ENCODE measurements around the gene LY6G6C.

Gene LY6G6C

GRCh38 chr6:31721351-31722020 is at the start of gene LY6G6C:
TSS of gene LY6G6C (minus strand) at chr6:31721746. CDS start at chr6:31721679, 67 bp downstream.
- DNase-seq = no peak

- DNase-seq = no peak
Observed at GRCh38 chr6:31770860-31771259, 49.3 kb upstream of the LY6G6C start.

GRCh38 chr6:31769684-31770371 is 48.3 kb upstream of the LY6G6C start:
- DNase-seq = peak in 1 of 14 donors; percentile 17

- DNase-seq = no peak
Observed at GRCh38 chr6:31768363-31769257, 47.1 kb upstream of the LY6G6C start.

GRCh38 chr6:31767096-31767645 is 45.6 kb upstream of the LY6G6C start:
- no peak for DNase-seq

- peak in 1 of 14 donors; percentile 12 for DNase-seq
Observed at GRCh38 chr6:31765910-31766794, 44.6 kb upstream of the LY6G6C start.

GRCh38 chr6:31765559-31765909 is 44.0 kb upstream of the LY6G6C start:
- DNase-seq = no peak

- DNase-seq = no peak
Observed at GRCh38 chr6:31764198-31764597, 42.7 kb upstream of the LY6G6C start.

GRCh38 chr6:31763619-31763940 is 42.0 kb upstream of the LY6G6C start:
- DNase-seq = no peak

GRCh38 chr6:31762878-31763618 is 41.5 kb upstream of the LY6G6C start:
- no peak for DNase-seq

- no peak for DNase-seq
Observed at GRCh38 chr6:31762356-31762755, 40.8 kb upstream of the LY6G6C start, which contains the start of gene SAPCD1. TSS of gene SAPCD1 (plus strand) at chr6:31762656. CDS start at chr6:31763055, 399 bp downstream.

- no peak for DNase-seq
Observed at GRCh38 chr6:31761343-31761742, 39.8 kb upstream of the LY6G6C start.

- no peak for DNase-seq
Observed at GRCh38 chr6:31760790-31761189, 39.2 kb upstream of the LY6G6C start.

GRCh38 chr6:31758281-31758680 is 36.7 kb upstream of the LY6G6C start:
- DNase-seq = no peak

- DNase-seq = no peak
Observed at GRCh38 chr6:31752739-31753319, 31.3 kb upstream of the LY6G6C start.

- DNase-seq = no peak
Observed at GRCh38 chr6:31750411-31751022, 29.0 kb upstream of the LY6G6C start.

- no peak for DNase-seq
Observed at GRCh38 chr6:31749301-31750036, 27.9 kb upstream of the LY6G6C start.

- no peak for DNase-seq
Observed at GRCh38 chr6:31744422-31744821, 22.9 kb upstream of the LY6G6C start.

- no peak for DNase-seq
Observed at GRCh38 chr6:31742894-31743293, 21.3 kb upstream of the LY6G6C start.

- no peak for DNase-seq
Observed at GRCh38 chr6:31741815-31742214, 20.3 kb upstream of the LY6G6C start.
